Measurements from ENCODE around the gene LEO1. TPM values are rescaled to one million over a fixed set of nuclear protein-coding genes. Genes with fewer than 3 reads are reported as not detected.

LEO1 gene
- total RNA-seq, 1 donor from 2014 or later = 19.4 TPM

DNA sequence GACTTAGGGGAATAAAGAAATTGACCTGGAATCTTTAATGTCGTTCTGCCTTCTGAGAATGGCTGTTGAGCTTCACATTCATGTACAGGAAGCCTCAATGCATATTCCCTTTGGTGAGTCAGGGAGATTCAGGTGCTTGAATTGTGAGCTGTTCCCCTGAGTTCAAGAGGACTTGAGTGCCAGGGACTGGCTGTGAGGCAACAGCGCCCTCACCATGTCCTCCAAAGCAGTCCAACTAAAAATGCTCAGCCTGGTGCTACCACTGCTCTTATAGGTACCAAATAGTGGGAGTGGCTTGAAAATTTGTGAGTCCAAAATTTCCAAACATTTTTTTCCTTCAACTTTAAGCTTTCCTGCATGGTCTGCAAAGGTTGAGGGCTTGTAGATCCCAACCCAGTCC lies 54.1 kb downstream of the LEO1 start:
- H3K9me3 Mint-ChIP-seq (ENCODE audit: unreplicated experiment) = no peaks in the 10 kb centered on the region
- peaks cover 23% of the 10 kb centered on the region for H3K36me3 Mint-ChIP-seq (ENCODE audit: unreplicated experiment)
- no peaks in the 10 kb centered on the region for H3K4me1 Mint-ChIP-seq (ENCODE audit: unreplicated experiment)
- no peak overlapping the region for H3K4me3 Mint-ChIP-seq (ENCODE audit: unreplicated experiment)
- H3K27me3 Mint-ChIP-seq (ENCODE audit: unreplicated experiment) = no peaks in the 10 kb centered on the region
- no peak overlapping the region for H3K27ac Mint-ChIP-seq (ENCODE audit: unreplicated experiment)
- peak; percentile 64 for DNase-seq (ENCODE audit: extremely low spot score, unreplicated experiment)
- TF ChIP-seq, protein P1, sequence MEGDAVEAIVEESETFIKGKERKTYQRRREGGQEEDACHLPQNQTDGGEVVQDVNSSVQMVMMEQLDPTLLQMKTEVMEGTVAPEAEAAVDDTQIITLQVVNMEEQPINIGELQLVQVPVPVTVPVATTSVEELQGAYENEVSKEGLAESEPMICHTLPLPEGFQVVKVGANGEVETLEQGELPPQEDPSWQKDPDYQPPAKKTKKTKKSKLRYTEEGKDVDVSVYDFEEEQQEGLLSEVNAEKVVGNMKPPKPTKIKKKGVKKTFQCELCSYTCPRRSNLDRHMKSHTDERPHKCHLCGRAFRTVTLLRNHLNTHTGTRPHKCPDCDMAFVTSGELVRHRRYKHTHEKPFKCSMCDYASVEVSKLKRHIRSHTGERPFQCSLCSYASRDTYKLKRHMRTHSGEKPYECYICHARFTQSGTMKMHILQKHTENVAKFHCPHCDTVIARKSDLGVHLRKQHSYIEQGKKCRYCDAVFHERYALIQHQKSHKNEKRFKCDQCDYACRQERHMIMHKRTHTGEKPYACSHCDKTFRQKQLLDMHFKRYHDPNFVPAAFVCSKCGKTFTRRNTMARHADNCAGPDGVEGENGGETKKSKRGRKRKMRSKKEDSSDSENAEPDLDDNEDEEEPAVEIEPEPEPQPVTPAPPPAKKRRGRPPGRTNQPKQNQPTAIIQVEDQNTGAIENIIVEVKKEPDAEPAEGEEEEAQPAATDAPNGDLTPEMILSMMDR (IDR thresholded peaks at IDR 0.05) = peak; percentile 52

DNA sequence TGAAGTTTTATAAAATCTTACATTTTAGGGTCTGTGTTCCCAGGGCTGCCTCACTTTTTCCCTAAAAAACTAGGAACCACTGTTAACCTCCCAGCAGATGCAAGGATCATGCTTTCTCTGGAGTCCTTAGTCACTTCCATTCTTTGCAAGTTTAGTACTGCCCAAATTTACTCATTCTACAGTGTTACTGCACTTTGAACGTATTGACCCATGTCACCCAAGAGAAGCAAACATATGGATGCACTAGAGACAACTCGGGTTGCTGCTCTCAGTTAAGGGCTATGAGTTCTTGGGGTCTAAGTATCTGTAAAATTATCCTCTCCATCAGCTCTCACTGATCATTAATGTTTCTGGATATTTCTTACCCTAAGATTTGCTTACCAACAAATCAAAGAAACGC lies 59.0 kb downstream of the LEO1 start:
- Mint-ChIP-seq H3K9me3 (ENCODE audit: unreplicated experiment) (no peaks in the 10 kb centered on the region), H3K27ac (ENCODE audit: unreplicated experiment) (no peak overlapping the region)

DNA sequence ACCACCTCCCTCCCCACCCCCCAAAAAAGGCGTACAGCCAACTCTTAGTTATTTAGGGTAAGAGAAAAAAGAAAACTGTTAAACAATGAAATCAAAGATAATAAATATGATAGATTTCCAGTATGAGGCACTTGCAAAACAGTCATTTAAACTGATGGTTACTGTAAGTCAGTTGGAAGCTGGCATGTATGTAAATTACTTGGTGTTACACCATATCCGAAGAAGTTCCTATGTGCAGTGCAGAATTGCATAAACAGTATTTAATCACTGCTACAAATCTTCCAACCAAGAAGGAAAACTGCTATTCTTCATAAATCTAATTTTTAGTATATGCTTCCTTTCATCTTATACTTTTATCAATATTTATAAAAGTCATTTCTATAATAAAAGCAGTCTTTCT lies 62.0 kb downstream of the LEO1 start:
- Mint-ChIP-seq H3K4me1 (ENCODE audit: unreplicated experiment) (peaks cover 5% of the 10 kb centered on the region), H3K27ac (ENCODE audit: unreplicated experiment) (no peak overlapping the region), H3K4me3 (ENCODE audit: unreplicated experiment) (no peak overlapping the region), H3K9me3 (ENCODE audit: unreplicated experiment) (no peaks in the 10 kb centered on the region), H3K36me3 (ENCODE audit: unreplicated experiment) (peaks cover 37% of the 10 kb centered on the region), H3K27me3 (ENCODE audit: unreplicated experiment) (no peaks in the 10 kb centered on the region)
- TF ChIP-seq, protein P1 (IDR thresholded peaks at IDR 0.05) = no peak
- no peak for DNase-seq (ENCODE audit: extremely low spot score, unreplicated experiment)

More for the DNA sequence above, 59.0 kb downstream of the LEO1 start:
- Mint-ChIP-seq H3K27me3 (ENCODE audit: unreplicated experiment) (no peaks in the 10 kb centered on the region), H3K4me1 (ENCODE audit: unreplicated experiment) (peaks cover 5% of the 10 kb centered on the region), H3K4me3 (ENCODE audit: unreplicated experiment) (no peak overlapping the region), H3K36me3 (ENCODE audit: unreplicated experiment) (peaks cover 30% of the 10 kb centered on the region)
- TF ChIP-seq, protein P1 (IDR thresholded peaks at IDR 0.05) = no peak
- DNase-seq (ENCODE audit: extremely low spot score, unreplicated experiment) = no peak

DNA sequence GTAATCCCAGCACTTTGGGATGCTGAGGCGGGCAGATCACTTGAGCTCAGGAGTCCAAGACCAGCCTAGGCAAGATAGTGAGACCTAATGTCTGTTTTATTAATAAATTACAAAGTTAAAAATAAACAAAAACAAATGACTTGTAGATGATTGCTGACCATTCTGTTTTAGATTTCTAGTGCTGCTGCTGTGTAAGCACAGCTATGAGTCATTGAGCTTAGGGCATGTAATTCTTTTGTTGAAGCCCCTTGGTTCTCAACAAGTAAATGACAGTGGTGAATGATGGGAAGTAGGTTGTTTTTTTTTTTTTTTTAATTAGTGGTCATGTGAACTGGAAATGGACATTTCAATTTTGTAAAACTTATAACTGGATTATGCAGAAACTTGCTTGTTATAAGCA lies 63.3 kb downstream of the LEO1 start:
- H3K4me3 Mint-ChIP-seq (ENCODE audit: unreplicated experiment) = no peak overlapping the region
- no peaks in the 10 kb centered on the region for H3K9me3 Mint-ChIP-seq (ENCODE audit: unreplicated experiment)
- peaks cover 5% of the 10 kb centered on the region for H3K4me1 Mint-ChIP-seq (ENCODE audit: unreplicated experiment)
- peak overlapping the region; percentile 32 for H3K27ac Mint-ChIP-seq (ENCODE audit: unreplicated experiment)
- DNase-seq (ENCODE audit: extremely low spot score, unreplicated experiment) = no peak
- H3K36me3 Mint-ChIP-seq (ENCODE audit: unreplicated experiment) = peaks cover 41% of the 10 kb centered on the region
- TF ChIP-seq, protein P1 (IDR thresholded peaks at IDR 0.05) = no peak
- no peaks in the 10 kb centered on the region for H3K27me3 Mint-ChIP-seq (ENCODE audit: unreplicated experiment)

DNA sequence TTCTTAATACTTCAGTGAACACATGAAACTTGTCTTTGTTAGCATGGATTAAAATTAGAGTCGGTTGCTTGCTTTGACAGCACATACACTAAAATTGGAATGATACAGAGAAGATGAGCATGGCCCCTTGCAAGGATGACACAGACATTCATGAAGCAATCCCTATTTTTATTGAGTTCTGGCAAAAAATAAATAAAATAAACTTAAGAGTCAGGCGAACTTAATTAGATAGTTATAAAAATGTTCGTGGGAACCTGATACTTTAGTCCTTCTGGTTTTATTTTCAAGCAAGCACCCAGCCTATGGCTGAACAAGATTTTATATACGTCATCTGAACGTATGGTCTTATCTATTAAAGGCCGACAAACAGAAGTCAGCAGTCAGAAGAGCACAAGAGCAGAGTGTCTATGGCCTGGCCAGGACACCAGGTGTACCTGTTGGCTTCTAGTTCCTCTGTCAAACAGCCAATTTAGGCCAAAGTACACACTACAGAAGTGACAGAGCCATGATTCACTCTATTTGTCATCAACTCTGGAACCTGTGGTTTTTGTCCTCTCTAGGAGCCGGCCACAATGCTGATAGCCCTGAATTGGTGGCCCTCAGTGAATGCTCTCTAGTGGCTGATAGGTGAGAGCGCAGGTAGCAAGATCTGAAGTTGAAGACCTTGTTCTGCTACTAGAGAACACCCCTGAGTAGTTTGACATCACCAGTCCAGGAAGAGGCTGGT lies 64.3 kb downstream of the LEO1 start:
- Mint-ChIP-seq H3K4me1 (ENCODE audit: unreplicated experiment) (peaks cover 5% of the 10 kb centered on the region), H3K27ac (ENCODE audit: unreplicated experiment) (no peak overlapping the region), H3K4me3 (ENCODE audit: unreplicated experiment) (no peak overlapping the region), H3K36me3 (ENCODE audit: unreplicated experiment) (peaks cover 42% of the 10 kb centered on the region), H3K27me3 (ENCODE audit: unreplicated experiment) (no peaks in the 10 kb centered on the region), H3K9me3 (ENCODE audit: unreplicated experiment) (no peaks in the 10 kb centered on the region)
- no peak for DNase-seq (ENCODE audit: extremely low spot score, unreplicated experiment)
- TF ChIP-seq, protein P1 (IDR thresholded peaks at IDR 0.05) = no peak

Data from osteocyte (in vitro differentiated cells).